ENCODE results near the gene AHSP.
A peak's percentile ranks its signal among the peaks of the same experiment; 100 is the strongest.
"Not testable (repeated sequence)": the region's sequence is repeated elsewhere in the genome, so short reads cannot be mapped to it uniquely, and the experiment has no call there.

The AHSP gene

GRCh38 chr16:31532120-31532519 is 4.4 kb downstream of the AHSP start:
- DNase-seq, result no peak

- no peak for DNase-seq
These were observed 5.2 kb downstream of the AHSP start for GRCh38 chr16:31532896-31533295.

DNA sequence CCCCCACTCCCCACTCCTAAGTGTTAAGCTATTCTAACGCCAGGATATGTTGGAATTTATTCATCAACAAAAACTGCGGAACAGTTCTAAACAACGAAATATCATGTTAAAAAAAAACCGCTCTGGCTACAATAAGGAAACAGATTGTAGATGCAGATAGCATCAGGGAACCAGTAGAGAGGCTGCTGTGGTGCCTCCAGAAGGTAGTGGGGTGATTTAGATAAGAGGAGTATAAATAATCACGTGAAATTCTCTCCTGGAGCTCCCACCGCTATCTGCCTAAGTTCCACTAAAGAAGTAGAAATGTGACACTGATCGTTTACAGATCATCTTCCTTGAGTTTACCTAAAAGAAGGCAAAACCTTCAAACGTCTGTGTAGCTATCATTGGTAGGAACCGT is 8.0 kb downstream of the AHSP start:
- DNase-seq, result no peak

DNA sequence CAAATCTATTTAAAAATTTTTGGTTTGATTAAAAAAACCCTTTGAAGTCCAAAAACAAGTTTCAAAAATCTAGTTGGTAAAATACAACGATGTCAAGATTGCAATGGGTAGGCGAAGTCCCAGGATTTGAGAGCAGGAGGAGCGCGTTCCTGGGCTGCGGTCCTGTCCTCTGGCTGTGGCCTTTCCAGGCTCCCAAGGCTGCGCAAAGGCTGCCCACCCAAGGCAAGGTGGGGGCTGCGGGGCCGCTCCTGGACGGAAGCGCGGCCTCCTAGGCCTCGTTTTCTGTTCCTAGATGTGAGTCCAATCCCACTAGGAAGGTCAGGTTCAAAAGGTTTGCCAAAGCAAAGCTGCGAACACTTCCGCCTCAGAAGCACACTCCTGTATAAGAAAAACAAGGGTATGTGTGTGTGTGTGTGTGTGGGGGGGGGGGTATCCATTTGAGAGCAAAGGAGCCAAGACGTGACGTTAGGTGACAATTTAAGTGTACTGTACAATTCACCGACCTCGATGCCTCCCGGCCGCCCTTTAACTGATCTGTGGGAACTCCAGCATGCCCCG is 9.2 kb downstream of the AHSP start:
- no peak for DNase-seq

DNA sequence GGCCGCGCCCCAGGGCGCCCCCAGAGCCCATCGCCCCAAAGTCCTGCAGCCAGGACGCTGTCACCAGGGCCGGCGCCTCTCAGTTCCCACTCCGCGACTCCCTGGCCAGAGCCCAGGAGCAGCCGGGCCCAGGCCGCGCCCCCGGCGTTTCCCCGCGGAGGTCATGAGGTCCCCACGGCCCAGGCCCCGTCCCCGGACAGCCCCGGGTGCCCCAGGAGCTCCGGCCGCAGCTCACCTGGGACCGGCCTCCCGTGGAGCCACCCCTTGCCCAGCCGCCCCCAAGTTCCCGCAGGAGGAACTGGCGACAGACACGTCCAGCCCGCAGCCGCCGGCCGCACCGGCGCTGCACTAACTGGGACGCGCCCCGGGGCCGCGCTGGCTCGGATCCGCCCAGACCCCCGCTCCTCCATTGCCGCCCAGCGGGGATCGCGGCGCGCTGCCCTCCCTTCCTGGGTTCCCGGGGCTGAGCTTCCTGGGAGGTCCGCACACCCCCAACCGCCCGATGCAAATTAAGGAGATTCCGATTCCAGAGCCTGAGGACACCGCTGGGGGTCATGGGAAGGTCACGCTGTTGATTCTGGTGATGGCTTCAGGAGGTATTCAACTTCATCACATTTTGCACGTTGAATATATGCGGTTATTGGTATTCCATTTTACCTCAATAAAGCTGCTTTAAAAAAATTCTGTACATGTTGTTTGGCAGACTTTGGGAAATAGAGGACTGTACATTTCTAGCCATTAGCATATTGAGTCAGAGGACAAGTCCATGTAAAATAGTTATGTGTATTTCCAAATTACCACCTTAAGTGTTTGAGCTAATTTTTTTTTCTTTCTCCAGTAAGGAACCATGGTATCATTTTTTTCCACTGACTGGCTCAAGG is 9.9 kb downstream of the AHSP start:
- no peak for DNase-seq

DNA sequence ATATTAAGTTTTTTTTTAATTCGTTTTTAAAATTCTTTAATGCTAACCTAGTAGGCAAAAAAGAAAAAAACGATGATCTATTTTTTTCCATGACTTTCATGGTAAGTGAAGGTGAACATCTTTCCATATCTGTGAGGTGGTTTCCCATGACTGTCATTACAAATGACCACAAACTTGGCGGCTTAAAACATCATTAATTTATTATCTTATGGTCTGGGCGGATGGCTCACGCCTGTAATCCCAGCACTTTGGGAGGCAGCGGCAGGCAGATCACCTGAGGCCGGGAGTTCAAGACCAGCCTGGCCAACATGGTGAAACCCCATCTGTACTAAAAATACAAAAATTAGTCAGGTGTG is 10.5 kb downstream of the AHSP start:
- DNase-seq, result not testable (repeated sequence)

- not testable (repeated sequence) for DNase-seq
These were observed 12.1 kb downstream of the AHSP start for GRCh38 chr16:31539762-31540161.

DNA sequence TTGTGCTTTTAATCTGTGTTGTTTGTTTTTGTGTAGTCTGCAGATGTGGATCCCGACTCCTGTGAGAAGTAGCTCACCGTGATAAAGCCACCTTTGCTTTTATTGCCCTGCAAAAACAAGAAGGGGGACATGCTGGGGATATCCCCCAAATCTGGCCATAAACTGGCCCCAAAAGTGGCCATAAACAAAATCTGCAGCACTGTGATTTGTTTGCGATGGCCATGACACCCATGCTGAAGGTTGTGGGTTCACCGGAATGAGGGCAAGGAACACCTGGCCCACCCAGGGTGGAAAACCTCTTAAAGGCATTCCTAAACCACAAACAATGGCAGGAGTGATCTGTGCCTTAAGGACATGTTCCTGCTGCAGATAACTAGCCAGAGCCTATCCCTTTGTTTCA is 15.1 kb downstream of the AHSP start:
- DNase-seq, result no peak

DNA sequence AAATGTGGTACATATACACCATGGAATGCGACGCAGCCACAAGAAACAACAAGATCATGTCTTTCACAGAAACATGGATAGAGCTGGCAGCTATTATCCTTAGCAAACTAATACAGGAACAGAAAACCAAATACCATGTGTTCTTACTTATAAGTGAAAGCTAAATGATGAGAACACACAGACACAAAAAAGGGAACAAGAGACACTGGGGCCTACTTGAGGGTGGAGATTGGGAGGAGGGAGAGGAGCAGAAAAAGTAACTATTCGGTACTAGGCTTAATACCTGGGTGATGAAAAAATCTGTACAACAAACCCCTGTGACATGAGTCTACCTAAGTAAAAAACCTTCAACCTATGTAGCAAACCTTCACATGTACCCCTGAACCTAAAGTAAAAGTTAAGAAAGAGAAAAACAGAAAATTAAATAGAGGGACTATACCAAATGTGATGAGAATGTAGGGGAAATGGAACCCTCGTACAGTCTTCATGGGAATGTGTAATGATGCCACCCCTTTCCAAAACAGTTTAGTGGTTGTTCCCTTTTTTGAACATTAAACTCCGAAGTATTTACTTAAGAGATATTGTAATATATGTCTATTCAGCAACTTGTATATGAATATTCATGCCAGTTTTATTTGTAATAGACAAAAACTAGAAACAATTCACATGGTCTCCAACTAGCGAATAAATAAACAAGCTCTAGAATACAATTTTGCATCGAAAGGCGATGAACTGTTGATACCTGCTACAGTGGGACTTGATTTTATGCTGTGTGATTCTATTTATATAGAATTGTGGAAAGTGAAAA is 33.9 kb downstream of the AHSP start:
- no peak for DNase-seq

GRCh38 chr16:31568577-31569359 is 41.1 kb downstream of the AHSP start:
- DNase-seq, result no peak

- DNase-seq, result no peak
These were observed 41.6 kb downstream of the AHSP start for GRCh38 chr16:31569360-31569717.

DNA sequence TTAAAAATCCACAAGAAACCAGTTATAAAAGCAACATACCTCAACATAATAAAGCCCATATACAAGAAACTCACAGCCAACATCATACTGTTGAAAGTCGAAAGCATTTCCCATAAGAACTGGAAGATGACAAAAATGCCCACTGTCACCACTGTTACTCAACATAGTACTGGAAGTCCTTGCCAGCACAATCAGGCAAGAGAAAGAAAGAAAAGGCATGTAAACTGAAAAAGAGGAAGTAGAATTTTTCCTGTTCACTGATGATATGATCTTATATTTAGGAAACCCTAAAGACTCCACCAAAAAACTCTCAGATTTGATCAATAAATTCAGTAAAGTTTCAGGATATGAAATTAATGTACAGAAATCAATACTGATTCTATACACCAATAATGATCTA is 45.1 kb downstream of the AHSP start:
- no peak for DNase-seq

- peak; percentile 4 for DNase-seq
These were observed 46.5 kb downstream of the AHSP start for GRCh38 chr16:31574159-31574558.

DNA sequence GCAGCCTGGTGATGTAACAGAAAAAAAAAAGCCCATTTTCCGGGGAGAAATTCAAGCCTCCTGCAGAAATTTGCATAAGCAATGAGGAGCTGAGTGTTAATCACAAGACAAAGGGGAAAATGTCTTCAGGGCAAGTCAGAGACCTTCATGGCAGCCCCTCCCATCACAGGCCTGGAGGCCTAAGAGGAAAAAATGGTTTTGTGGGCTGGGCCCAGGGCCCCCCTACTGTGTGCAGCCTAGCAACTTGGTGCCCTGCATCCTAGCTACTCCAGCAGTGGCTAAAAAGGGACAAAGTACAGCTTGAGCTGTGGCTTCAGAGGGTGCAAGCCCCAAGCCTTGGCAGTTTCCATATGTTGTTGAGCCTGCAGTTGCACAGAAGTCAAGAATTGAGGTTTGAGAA is 49.7 kb downstream of the AHSP start:
- no peak for DNase-seq
